ENCODE measurements around the gene NAP1L5. TPM values are rescaled to one million over a fixed set of nuclear protein-coding genes. Genes with fewer than 3 reads are reported as not detected.

NAP1L5 gene
- total RNA-seq, 4 donors from 2014 or later, result 0.20 to 2.9 (median 1.9) TPM

DNA sequence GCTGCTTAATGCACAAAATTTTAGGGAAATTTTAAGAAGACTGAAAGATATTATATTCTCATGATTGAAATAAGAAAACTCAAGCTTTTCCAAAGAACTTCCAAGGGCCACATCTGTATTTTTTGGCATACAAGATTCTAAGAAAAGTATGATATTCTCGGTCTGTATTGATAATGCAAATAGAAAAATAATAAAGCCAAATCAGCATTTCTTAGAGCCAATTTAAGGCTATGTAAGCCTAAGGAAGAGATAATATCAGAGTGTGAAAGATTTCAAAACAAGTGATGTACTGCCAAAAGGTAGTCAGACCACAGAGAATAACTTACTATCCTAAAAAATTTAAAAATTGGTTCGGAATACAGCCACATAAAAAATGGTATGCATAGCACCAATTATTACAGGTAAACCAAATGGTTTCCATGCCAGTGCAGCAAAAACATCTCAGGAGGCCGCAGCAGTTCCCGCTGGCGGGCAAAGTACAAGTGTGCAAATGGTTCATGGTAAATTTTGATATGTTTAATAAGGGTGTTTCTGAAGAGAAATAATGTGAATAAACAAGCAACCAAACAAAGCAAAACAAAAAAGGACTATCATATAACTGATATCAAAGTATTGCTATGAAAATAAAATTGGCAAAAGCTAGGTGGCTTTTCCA, 35.2 kb upstream of the NAP1L5 start:
- ATAC-seq (no peak), DNase-seq (no peak)
- peaks cover 0 to 20% of the 10 kb centered on the region in 2 donors for H3K36me3 ChIP-seq
- no peaks in the 10 kb centered on the region for H3K9me3 ChIP-seq
- H3K4me3 ChIP-seq, result no peak overlapping the region
- TF ChIP-seq, protein P1, sequence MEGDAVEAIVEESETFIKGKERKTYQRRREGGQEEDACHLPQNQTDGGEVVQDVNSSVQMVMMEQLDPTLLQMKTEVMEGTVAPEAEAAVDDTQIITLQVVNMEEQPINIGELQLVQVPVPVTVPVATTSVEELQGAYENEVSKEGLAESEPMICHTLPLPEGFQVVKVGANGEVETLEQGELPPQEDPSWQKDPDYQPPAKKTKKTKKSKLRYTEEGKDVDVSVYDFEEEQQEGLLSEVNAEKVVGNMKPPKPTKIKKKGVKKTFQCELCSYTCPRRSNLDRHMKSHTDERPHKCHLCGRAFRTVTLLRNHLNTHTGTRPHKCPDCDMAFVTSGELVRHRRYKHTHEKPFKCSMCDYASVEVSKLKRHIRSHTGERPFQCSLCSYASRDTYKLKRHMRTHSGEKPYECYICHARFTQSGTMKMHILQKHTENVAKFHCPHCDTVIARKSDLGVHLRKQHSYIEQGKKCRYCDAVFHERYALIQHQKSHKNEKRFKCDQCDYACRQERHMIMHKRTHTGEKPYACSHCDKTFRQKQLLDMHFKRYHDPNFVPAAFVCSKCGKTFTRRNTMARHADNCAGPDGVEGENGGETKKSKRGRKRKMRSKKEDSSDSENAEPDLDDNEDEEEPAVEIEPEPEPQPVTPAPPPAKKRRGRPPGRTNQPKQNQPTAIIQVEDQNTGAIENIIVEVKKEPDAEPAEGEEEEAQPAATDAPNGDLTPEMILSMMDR (IDR thresholded peaks at IDR 0.05 in 4 of 5, conservative IDR thresholded peaks at IDR 0.05 in 1 of 5), result no peak
- TF ChIP-seq POLR2A (IDR thresholded peaks at IDR 0.05), result no peak
- in situ Hi-C loops (cut with MboI; ENCODE audit: low sequenced_read_pairs in 4 of 4) (no loop called here), intact Hi-C loops (cut with DNase I; ENCODE audit: low total_unique reads) (no loop called here)
- peaks cover 37 to 44% of the 10 kb centered on the region in 2 donors for H3K4me1 ChIP-seq
- peak overlapping the region in 2 of 4 donors; percentile 88 to 90 for H3K27ac ChIP-seq
- no peaks in the 10 kb centered on the region for H3K27me3 ChIP-seq

DNA sequence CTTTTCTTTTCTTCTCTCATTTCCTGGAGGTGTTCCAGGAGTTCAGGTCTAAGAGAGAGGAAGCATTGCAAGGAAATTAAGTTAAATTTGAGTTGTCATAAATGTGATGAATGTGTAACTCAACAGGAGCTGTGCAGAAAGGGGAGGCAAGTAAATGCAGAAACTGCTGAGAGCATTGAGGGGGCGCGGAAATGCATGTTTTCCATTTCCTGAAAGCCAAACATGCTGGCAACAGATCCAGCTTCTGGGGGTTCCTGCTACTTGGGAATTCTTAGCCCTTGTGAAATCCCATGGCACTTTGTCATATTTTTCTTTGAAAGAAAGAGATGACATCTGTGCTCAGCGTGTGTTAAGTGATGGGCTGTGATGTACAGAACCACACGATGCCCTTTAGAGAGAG, 33.8 kb upstream of the NAP1L5 start:
- no peak for TF ChIP-seq POLR2A (IDR thresholded peaks at IDR 0.05)
- TF ChIP-seq, protein P1 (IDR thresholded peaks at IDR 0.05 in 4 of 5, conservative IDR thresholded peaks at IDR 0.05 in 1 of 5), result no peak
- H3K4me3 ChIP-seq, result no peak overlapping the region
- DNase-seq (no peak), ATAC-seq (no peak)
- H3K9me3 ChIP-seq, result no peaks in the 10 kb centered on the region
- peaks cover 0 to 33% of the 10 kb centered on the region in 2 donors for H3K36me3 ChIP-seq
- peaks cover 36 to 37% of the 10 kb centered on the region in 2 donors for H3K4me1 ChIP-seq
- intact Hi-C loops (cut with DNase I; ENCODE audit: low total_unique reads) (no loop called here), in situ Hi-C loops (cut with MboI; ENCODE audit: low sequenced_read_pairs in 4 of 4) (no loop called here)
- no peaks in the 10 kb centered on the region for H3K27me3 ChIP-seq
- H3K27ac ChIP-seq, result no peak overlapping the region

DNA sequence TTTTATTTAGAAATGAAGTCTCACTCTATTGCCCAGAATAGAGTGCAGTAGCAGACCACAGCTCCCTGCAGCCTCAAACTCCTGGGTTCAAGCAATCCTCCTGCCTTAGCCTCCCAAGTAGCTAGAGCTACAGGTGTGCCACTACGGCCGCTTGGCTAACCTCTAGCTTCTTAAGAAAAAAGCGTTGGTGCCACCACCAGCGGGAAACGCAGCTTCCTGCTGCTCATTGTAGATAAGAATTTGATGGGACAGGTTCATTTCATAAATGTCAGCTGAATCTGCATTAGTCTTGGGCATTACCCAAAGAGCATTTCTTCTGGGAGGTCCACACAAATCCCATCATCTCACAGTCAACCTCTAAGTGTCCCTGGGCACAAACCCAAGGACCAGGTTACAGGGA, 33.2 kb upstream of the NAP1L5 start:
- DNase-seq (no peak), ATAC-seq (no peak)
- no peak overlapping the region for H3K27ac ChIP-seq
- intact Hi-C loops (cut with DNase I; ENCODE audit: low total_unique reads) (no loop called here), in situ Hi-C loops (cut with MboI; ENCODE audit: low sequenced_read_pairs in 4 of 4) (no loop called here)
- H3K4me3 ChIP-seq, result no peak overlapping the region
- no peak for TF ChIP-seq POLR2A (IDR thresholded peaks at IDR 0.05)
- TF ChIP-seq, protein P1 (IDR thresholded peaks at IDR 0.05 in 4 of 5, conservative IDR thresholded peaks at IDR 0.05 in 1 of 5), result no peak
- peaks cover 0 to 33% of the 10 kb centered on the region in 2 donors for H3K36me3 ChIP-seq
- H3K9me3 ChIP-seq, result no peaks in the 10 kb centered on the region
- peaks cover 30 to 37% of the 10 kb centered on the region in 2 donors for H3K4me1 ChIP-seq
- no peaks in the 10 kb centered on the region for H3K27me3 ChIP-seq

DNA sequence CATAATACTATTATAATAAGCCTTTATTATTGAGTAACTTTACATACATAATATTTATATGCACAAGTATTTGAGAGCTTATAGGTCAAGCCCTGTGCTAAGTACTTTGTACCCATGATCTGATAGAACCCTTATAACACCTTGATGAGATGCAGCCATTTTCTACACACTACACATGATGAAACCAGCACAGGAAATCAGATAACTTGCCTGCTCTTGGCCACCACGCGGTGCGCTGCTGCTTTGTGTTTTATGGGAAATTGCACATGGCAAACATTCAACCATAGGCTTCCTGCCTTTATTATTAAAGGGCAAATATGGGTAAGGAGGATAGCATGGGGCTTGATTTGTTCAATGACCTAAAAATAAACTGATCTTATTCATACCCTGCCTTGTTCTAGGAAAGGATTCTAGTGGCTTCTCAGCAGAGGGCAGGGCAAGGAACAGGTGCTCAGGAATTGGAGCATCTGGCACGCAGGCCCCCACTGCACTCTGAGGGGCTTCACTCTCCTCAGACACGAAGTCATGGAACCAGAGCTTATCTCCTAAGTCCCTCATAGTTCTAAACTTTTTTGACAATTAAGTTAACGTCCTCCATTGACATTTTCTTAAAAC, 31.6 kb upstream of the NAP1L5 start:
- intact Hi-C loops (cut with DNase I; ENCODE audit: low total_unique reads), result no loop called here

More for the DNA sequence above, 31.6 kb upstream of the NAP1L5 start:
- no peak overlapping the region for H3K4me3 ChIP-seq
- DNase-seq (no peak), ATAC-seq (peak; percentile 25 to 48)
- in situ Hi-C loops (cut with MboI; ENCODE audit: low sequenced_read_pairs in 4 of 4), result no loop called here
- H3K27me3 ChIP-seq, result no peaks in the 10 kb centered on the region
- TF ChIP-seq POLR2A (IDR thresholded peaks at IDR 0.05), result no peak
- TF ChIP-seq, protein P1 (IDR thresholded peaks at IDR 0.05 in 4 of 5, conservative IDR thresholded peaks at IDR 0.05 in 1 of 5), result no peak
- peaks cover 26 to 42% of the 10 kb centered on the region in 2 donors for H3K4me1 ChIP-seq
- H3K36me3 ChIP-seq, result peaks cover 0 to 37% of the 10 kb centered on the region in 2 donors
- no peaks in the 10 kb centered on the region for H3K9me3 ChIP-seq
- H3K27ac ChIP-seq, result peak overlapping the region in 3 of 4 donors; percentile 24 to 37 (median 29)
